Lower lobe of right lung (tissue), 2 donors: Measurements from ENCODE around the gene MED13L. TPM values are rescaled to one million over a fixed set of nuclear protein-coding genes. Genes with fewer than 3 reads are reported as not detected.

Experiments used
- ATAC-seq, 2 donors: fragments of 200-7000 bp; cut with Tn5 transposase; one replicate each; pipeline ENCODE4 v1.9.1; 2020 to 2022; ENCODE audit warnings: mild to moderate bottlenecking in 2 of 2, moderate library complexity in 2 of 2
- DNase-seq: peaks from one replicate; pipeline ENCODE4 v3.0.0-alpha.2; 2020
- H3K27ac ChIP-seq: fragments of 200-600 bp; one replicate; pipeline ENCODE4 v1.8.0; 2022
- H3K27me3 ChIP-seq: fragments of 200-600 bp; one replicate; pipeline ENCODE4 v1.8.0; 2022; ENCODE audit warnings: low read depth
- H3K36me3 ChIP-seq: fragments of 200-600 bp; one replicate; pipeline ENCODE4 v1.8.0; 2022; ENCODE audit warnings: mild to moderate bottlenecking
- H3K4me1 ChIP-seq: fragments of 200-600 bp; one replicate; pipeline ENCODE4 v1.8.0; 2022
- H3K4me3 ChIP-seq: fragments of 200-600 bp; one replicate; pipeline ENCODE4 v1.8.0; 2022; ENCODE audit warnings: mild to moderate bottlenecking
- H3K9me3 ChIP-seq: fragments of 200-600 bp; one replicate; pipeline ENCODE4 v1.8.0; 2022
- intact Hi-C: fragments of 100-400 bp; cut with DNase I; formaldehyde crosslinking; loops from one replicate; pipeline ENCODE4 v1.11.0; 2022
- total RNA-seq: library from RNA; stranded (reverse); fragmentation: NEBNext Ultra II Directional; extraction: Animal tissue kit (Norgen Biotek cat#: 25700); gene quantifications from one replicate; pipeline ENCODE4 v1.2.1, GENCODE V29; 2021
- TF ChIP-seq, protein P1 (sequence below): fragments of 200-600 bp; IDR thresholded peaks from one replicate; pipeline ENCODE4 v1.8.0; 2022; ENCODE audit warnings: antibody characterized with exemption, mild to moderate bottlenecking
- donor health status: DM: no; HTN: yes; CAD: no; lungs with severe emphysema.

The MED13L gene
- total RNA-seq, 1 donor from 2014 or later, result 148 TPM

DNA sequence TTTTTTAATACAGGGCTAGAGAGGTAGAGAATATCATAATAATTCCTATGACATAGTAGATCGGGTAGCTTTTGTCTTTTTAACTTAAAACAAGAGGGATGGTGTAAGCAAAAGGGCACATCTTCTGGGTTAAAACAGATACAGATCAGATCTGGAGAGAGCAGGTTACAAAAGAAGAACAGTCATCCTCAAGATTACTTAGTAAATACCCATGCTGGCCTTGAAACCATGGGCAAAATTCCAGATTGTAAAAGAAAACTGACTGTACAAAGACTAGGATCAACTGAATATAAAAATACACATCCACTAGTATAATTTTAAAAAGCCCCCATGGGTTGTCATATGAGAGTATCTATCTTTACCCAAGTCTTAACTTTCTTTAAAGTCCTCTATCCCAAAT is 76.7 kb downstream of the MED13L start:
- intact Hi-C loops, result no loop called here
- H3K9me3 ChIP-seq, result no peaks in the 10 kb centered on the region
- no peaks in the 10 kb centered on the region for H3K27me3 ChIP-seq
- ATAC-seq (no peak), DNase-seq (no peak)
- H3K36me3 ChIP-seq, result no peaks in the 10 kb centered on the region
- H3K27ac ChIP-seq, result no peak overlapping the region
- peaks cover 60% of the 10 kb centered on the region for H3K4me1 ChIP-seq
- H3K4me3 ChIP-seq, result no peak overlapping the region
- TF ChIP-seq, protein P1, sequence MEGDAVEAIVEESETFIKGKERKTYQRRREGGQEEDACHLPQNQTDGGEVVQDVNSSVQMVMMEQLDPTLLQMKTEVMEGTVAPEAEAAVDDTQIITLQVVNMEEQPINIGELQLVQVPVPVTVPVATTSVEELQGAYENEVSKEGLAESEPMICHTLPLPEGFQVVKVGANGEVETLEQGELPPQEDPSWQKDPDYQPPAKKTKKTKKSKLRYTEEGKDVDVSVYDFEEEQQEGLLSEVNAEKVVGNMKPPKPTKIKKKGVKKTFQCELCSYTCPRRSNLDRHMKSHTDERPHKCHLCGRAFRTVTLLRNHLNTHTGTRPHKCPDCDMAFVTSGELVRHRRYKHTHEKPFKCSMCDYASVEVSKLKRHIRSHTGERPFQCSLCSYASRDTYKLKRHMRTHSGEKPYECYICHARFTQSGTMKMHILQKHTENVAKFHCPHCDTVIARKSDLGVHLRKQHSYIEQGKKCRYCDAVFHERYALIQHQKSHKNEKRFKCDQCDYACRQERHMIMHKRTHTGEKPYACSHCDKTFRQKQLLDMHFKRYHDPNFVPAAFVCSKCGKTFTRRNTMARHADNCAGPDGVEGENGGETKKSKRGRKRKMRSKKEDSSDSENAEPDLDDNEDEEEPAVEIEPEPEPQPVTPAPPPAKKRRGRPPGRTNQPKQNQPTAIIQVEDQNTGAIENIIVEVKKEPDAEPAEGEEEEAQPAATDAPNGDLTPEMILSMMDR, result no peak

DNA sequence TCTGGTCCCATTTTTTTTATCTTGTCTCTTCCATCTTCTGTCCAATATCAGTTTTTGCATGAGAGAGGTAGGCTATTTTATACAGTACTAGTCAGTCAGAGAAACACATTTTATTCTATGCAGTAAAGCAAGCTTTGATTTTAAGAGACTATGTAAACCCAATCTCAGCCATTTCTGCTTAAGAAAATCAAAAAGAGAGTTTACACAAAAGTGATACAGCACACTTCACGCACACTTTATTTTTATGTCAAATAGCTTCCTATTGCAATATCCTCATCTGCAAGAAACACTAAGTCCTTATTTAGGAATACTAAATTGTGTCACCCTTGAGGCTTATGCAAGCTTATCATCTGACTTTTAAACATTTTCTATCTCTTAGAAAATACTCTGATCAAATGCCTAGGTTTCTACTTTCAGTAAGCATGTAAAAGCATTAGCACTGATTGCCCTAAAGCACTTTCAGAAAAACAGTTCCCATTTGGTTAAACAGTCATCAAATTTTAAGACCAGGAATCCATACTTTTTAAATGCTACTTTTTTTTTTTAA is 78.3 kb downstream of the MED13L start:
- ATAC-seq (no peak), DNase-seq (no peak)
- H3K36me3 ChIP-seq, result no peaks in the 10 kb centered on the region
- H3K27ac ChIP-seq, result no peak overlapping the region
- TF ChIP-seq, protein P1, result no peak
- intact Hi-C loops, result no loop called here
- no peak overlapping the region for H3K4me3 ChIP-seq
- no peaks in the 10 kb centered on the region for H3K9me3 ChIP-seq
- H3K4me1 ChIP-seq, result peaks cover 66% of the 10 kb centered on the region
- H3K27me3 ChIP-seq, result no peaks in the 10 kb centered on the region

DNA sequence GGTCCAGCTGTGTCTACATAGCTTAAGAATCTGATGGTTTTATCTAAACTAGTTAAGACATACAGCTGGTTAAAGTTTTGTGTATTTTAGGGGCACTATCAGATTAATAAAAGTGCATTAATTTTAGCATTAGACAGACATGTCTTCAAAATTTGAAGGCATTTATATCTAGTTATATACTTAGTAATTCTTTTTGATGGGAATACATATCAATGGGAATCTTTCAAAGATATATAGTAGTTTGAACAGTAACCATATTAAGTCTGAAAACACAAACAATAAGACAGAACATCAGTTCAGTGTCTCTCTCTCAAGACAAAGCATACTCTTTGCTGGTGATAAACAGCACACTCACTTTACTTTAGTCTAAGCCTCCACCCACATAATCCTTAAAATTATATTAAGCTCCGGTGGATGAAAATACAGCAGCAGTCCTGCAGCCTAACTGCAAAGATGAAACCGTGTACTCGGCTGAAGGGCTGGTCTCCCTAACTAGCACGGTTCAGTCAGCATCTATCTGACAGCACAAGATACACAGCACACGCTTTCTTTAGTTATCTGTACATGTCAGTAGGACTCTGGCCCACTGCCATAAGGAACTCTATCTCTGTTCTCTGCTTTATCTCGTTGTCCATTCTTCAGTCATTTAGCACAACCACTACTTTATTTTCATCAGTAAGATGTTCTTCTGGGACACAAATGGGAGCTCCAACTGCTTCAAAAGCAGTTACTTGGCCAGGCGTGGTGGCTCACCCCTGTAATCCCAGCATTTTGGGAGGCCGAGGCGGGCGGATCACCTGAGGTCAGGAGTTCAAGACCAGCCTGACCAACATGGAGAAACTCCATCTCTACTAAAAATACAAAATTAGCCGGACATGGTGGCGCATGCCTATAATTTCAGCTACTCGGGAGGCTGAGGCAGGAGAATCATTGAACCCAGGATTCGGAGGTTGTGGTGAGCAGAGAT is 80.5 kb downstream of the MED13L start:
- no peaks in the 10 kb centered on the region for H3K27me3 ChIP-seq
- TF ChIP-seq, protein P1, result no peak
- no peak overlapping the region for H3K27ac ChIP-seq
- intact Hi-C loops, result no loop called here
- no peak for DNase-seq
- H3K9me3 ChIP-seq, result no peaks in the 10 kb centered on the region
- no peak for ATAC-seq
- no peak overlapping the region for H3K4me3 ChIP-seq
- H3K36me3 ChIP-seq, result no peaks in the 10 kb centered on the region
- peaks cover 77% of the 10 kb centered on the region for H3K4me1 ChIP-seq

GRCh38 chr12:116196226-116196625 is 81.3 kb downstream of the MED13L start:
- H3K27ac ChIP-seq, result no peak overlapping the region
- no peaks in the 10 kb centered on the region for H3K27me3 ChIP-seq
- H3K4me3 ChIP-seq, result no peak overlapping the region
- DNase-seq (no peak), ATAC-seq (no peak)
- intact Hi-C loops, result no loop called here
- H3K4me1 ChIP-seq, result peaks cover 69% of the 10 kb centered on the region
- H3K9me3 ChIP-seq, result no peaks in the 10 kb centered on the region
- TF ChIP-seq, protein P1, result no peak
- H3K36me3 ChIP-seq, result no peaks in the 10 kb centered on the region

GRCh38 chr12:116194935-116195431 is 82.5 kb downstream of the MED13L start:
- intact Hi-C loops, result no loop called here
- Histone ChIP-seq H3K27ac (no peak overlapping the region), H3K27me3 (no peaks in the 10 kb centered on the region), H3K4me1 (peaks cover 67% of the 10 kb centered on the region), H3K36me3 (no peaks in the 10 kb centered on the region), H3K4me3 (no peak overlapping the region), H3K9me3 (no peaks in the 10 kb centered on the region)
- TF ChIP-seq, protein P1, result no peak
- ATAC-seq, result no peak
- DNase-seq, result no peak
